HCT116 (cell line): ENCODE measurements around the gene RADX. TPM values are rescaled to one million over a fixed set of nuclear protein-coding genes. Genes with fewer than 3 reads are reported as not detected.

Experiments
- ATAC-seq: fragments of 200-7000 bp; cut with Tn5 transposase; 2 replicates; pipeline ENCODE4 v1.9.1; 2020; ENCODE audit warnings: mild to moderate bottlenecking, moderate library complexity
- BruUV-seq: library from RNA; stranded (reverse); fragments of 400-500 nt; replicated peaks from 2 replicates; lab custom pipeline; 2021; lab: Mats Ljungman, UMichigan
- CTCF ChIA-PET: fragments of 300-600 bp; sonication (Branson Sonifier 250); formaldehyde crosslinking; loops from one replicate; lab custom pipeline; 2021; ENCODE audit warnings: antibody characterized with exemption; lab: Charles Lee
- POLR2A ChIA-PET: fragments of 300-600, 350-600 bp; sonication (Branson Sonifier 250); formaldehyde crosslinking; loops from one replicate; lab custom pipeline; 2021; ENCODE audit warnings: antibody characterized with exemption; lab: Charles Lee
- RAD21 ChIA-PET, 2 experiments: fragments of 300-600 bp; sonication (Branson Sonifier 250); formaldehyde crosslinking; loops; one replicate each; lab custom pipeline; 2023; ENCODE audit warnings: low total read pairs in 2 of 2; ENCODE audit not compliant: uncharacterized antibody in 2 of 2, unreplicated experiment in 2 of 2, low non-redundant PET in 1 of 2; lab: Charles Lee
- DNase-seq: peaks from one replicate; pipeline ENCODE4 v3.0.0-alpha.2; 2010; ENCODE audit warnings: low read depth, low spot score
- H2AFZ ChIP-seq: fragments of 200-600 bp; shearing (Covaris generic), sonication (generic); 2 replicates; pipeline ENCODE4 v1.6.1; 2017; ENCODE audit warnings: low read depth, mixed run types, mixed read lengths, antibody characterized with exemption, low read length; ENCODE audit not compliant: poor library complexity, severe bottlenecking
- H3K27ac ChIP-seq: 2 replicates; pipeline ENCODE4 v1.5.1; 2012; ENCODE audit warnings: low read depth, low read length
- H3K27me3 ChIP-seq: fragments of 200-600 bp; sonication (generic); 2 replicates; pipeline ENCODE4 v1.6.1; 2016; ENCODE audit warnings: mixed run types, low read length, mixed read lengths; ENCODE audit not compliant: insufficient read depth
- H3K36me3 ChIP-seq, 2 experiments: fragments of 200-500 bp in 1 of 2; fragments of 200-600 bp in 1 of 2; sonication (Bioruptor generic) in 1 of 2; sonication (generic) in 1 of 2; 2 replicates each; pipeline versions ENCODE4 v1.5.1 to v1.6.1; 2014 to 2016; ENCODE audit warnings: low read length in 2 of 2, inconsistent platforms in 1 of 2, mixed read lengths in 1 of 2, mixed run types in 1 of 2; ENCODE audit not compliant: insufficient read depth in 2 of 2, control insufficient read depth in 1 of 2
- H3K4me1 ChIP-seq, 2 experiments: fragments of 200-600 bp in 1 of 2; sonication (generic) in 1 of 2; 2 replicates each; pipeline versions ENCODE4 v1.5.1 to v1.6.1; 2012 to 2017; ENCODE audit warnings: low read length in 2 of 2, inconsistent platforms in 1 of 2, mild to moderate bottlenecking in 1 of 2, mixed read lengths in 1 of 2, mixed run types in 1 of 2, moderate library complexity in 1 of 2; ENCODE audit not compliant: insufficient read depth in 2 of 2, control insufficient read depth in 1 of 2
- H3K4me2 ChIP-seq: fragments of 200-600 bp; sonication (generic); 2 replicates; pipeline ENCODE4 v1.6.1; 2017; ENCODE audit warnings: mixed run types, low read length, mixed read lengths
- H3K4me3 ChIP-seq, 2 experiments: fragments of 200-600 bp in 1 of 2; sonication (generic) in 1 of 2; replicated peaks in 1 of 2; 2 replicates each; pipeline ENCODE4 v1.5.1; 2011 to 2016; ENCODE audit warnings: low read length in 2 of 2, control low read depth in 1 of 2, low read depth in 1 of 2, mild to moderate bottlenecking in 1 of 2, mixed read lengths in 1 of 2, mixed run types in 1 of 2
- H3K79me2 ChIP-seq: fragments of 200-600 bp; sonication (generic); 2 replicates; pipeline ENCODE4 v1.6.1; 2017; ENCODE audit warnings: mild to moderate bottlenecking, mixed run types, low read length, moderate library complexity, mixed read lengths; ENCODE audit not compliant: insufficient read depth
- H3K9ac ChIP-seq: fragments of 200-600 bp; sonication (generic); 2 replicates; pipeline ENCODE4 v1.6.1; 2016; ENCODE audit warnings: low read length, mixed read lengths
- H3K9me2 ChIP-seq: fragments of 200-600 bp; sonication (generic), shearing (Covaris generic); 2 replicates; pipeline ENCODE4 v1.6.1; 2017; ENCODE audit warnings: mixed run types, mild to moderate bottlenecking, moderate library complexity; ENCODE audit not compliant: insufficient read depth
- H3K9me3 ChIP-seq, 2 experiments: fragments of 200-500 bp in 1 of 2; fragments of 200-600 bp in 1 of 2; sonication (Bioruptor generic) in 1 of 2; sonication (generic) in 1 of 2; 2 replicates each; pipeline ENCODE4 v1.6.1; 2014 to 2017; ENCODE audit warnings: low read length in 2 of 2, mixed read lengths in 2 of 2, inconsistent platforms in 1 of 2, low read depth in 1 of 2, mild to moderate bottlenecking in 1 of 2, mixed run types in 1 of 2, moderate library complexity in 1 of 2; ENCODE audit not compliant: control insufficient read depth in 1 of 2, insufficient read depth in 1 of 2
- H4K20me1 ChIP-seq: fragments of 200-600 bp; sonication (generic), shearing (Covaris generic); 2 replicates; pipeline ENCODE4 v1.6.1; 2017; ENCODE audit warnings: mixed run types, mild to moderate bottlenecking, moderate library complexity; ENCODE audit not compliant: insufficient read depth
- CTCF ChIP-seq, 3 experiments: fragments of 200-600 bp in 1 of 3; sonication (generic) in 1 of 3; IDR thresholded peaks in 2 of 3; conservative IDR thresholded peaks in 1 of 3; 2 replicates each; pipeline ENCODE4 v1.5.1; 2012 to 2017; ENCODE audit warnings: low read depth in 2 of 3, low read length in 2 of 3, antibody characterized with exemption in 1 of 3, borderline replicate concordance in 1 of 3, control low read depth in 1 of 3, mild to moderate bottlenecking in 1 of 3, mixed read lengths in 1 of 3, mixed run types in 1 of 3, moderate library complexity in 1 of 3; ENCODE audit not compliant: insufficient read depth in 1 of 3
- EGR1 ChIP-seq: IDR thresholded peaks from 2 replicates; pipeline ENCODE4 v1.6.1; 2012; ENCODE audit warnings: low read depth
- ELF1 ChIP-seq: IDR thresholded peaks from 2 replicates; pipeline ENCODE4 v1.6.1; 2012; ENCODE audit warnings: low read depth, borderline replicate concordance
- POLR2A ChIP-seq: IDR thresholded peaks from 2 replicates; pipeline ENCODE4 v1.7.0; 2011; ENCODE audit warnings: borderline replicate concordance; ENCODE audit not compliant: insufficient read depth, insufficient read length; ENCODE audit errors: extremely low read depth
- RAD21 ChIP-seq: IDR thresholded peaks from 2 replicates; pipeline ENCODE4 v1.6.1; 2012; ENCODE audit warnings: low read depth, mild to moderate bottlenecking
- SRF ChIP-seq: IDR thresholded peaks from 2 replicates; pipeline ENCODE4 v1.6.1; 2012; ENCODE audit warnings: low read depth
- YY1 ChIP-seq: IDR thresholded peaks from 2 replicates; pipeline ENCODE4 v1.6.1; 2011; ENCODE audit warnings: low read length, low read depth, moderate library complexity, mild to moderate bottlenecking; ENCODE audit not compliant: insufficient replicate concordance; ENCODE audit errors: extremely low read depth
- intact Hi-C: fragments of 100-400 bp; cut with micrococcal nuclease; formaldehyde crosslinking; loops from 2 replicates; pipeline ENCODE4 v1.10.0; 2022
- total RNA-seq: library from RNA; stranded (reverse); gene quantifications from one replicate; pipeline ENCODE4 v1.2.1, GENCODE V29; 2021; ENCODE audit not compliant: unreplicated experiment
- TF ChIP-seq, protein P1 (sequence below): IDR thresholded peaks from 2 replicates; pipeline ENCODE4 v1.6.1; 2012; ENCODE audit warnings: low read depth
- TF ChIP-seq, protein P2 (sequence below): IDR thresholded peaks from 2 replicates; pipeline ENCODE4 v1.6.1; 2012
- TF ChIP-seq, protein P3 (sequence below): IDR thresholded peaks from 2 replicates; pipeline ENCODE4 v1.6.1; 2011; ENCODE audit warnings: mild to moderate bottlenecking, low read length, moderate library complexity; ENCODE audit not compliant: insufficient replicate concordance; ENCODE audit errors: extremely low read depth

RADX gene
- total RNA-seq, 1 experiment from 2014 or later: 8.0 TPM

DNA sequence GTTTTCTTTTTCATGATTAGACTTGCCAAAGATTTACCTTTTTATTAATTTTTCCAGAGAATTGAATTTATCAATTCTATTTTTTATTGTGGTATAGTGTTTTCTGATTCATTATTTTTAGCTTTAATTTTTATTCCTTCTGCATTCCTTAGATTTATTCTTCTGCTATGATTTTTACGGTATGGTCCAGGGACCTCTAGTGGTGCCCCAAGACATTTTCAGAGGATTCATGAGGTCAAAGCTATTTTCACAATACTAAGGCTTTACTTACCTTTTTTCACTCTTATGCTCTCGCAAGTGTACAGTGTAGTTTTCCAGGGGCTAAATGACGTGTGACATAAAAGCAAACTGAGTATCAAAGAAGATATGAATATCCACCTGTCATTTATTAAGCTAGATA lies 8.0 kb downstream of the RADX start:
- Histone ChIP-seq H3K27ac (no peak overlapping the region), H3K9me2 (no peaks in the 10 kb centered on the region), H3K79me2 (no peaks in the 10 kb centered on the region), H3K36me3 (no peaks in the 10 kb centered on the region), H3K9ac (no peak overlapping the region), H3K4me3 (no peak overlapping the region), H3K27me3 (no peaks in the 10 kb centered on the region), H3K9me3 (no peaks in the 10 kb centered on the region), H2AFZ (no peak overlapping the region), H4K20me1 (no peaks in the 10 kb centered on the region), H3K4me2 (no peak overlapping the region), H3K4me1 (no peaks in the 10 kb centered on the region)
- no TSS peak for BruUV-seq
- CTCF ChIA-PET: interaction anchor here (0.7 to 1.8 kb wide), 8 partner anchors 8 to 171 kb away, joined by 3 to 12 read pairs (median 3); partner anchors contain the start of gene RADX
- RAD21 ChIA-PET: no interaction called here
- ATAC-seq: no peak; the same call in 1 of the 2 replicates
- intact Hi-C loops: loop anchor here (1.0 kb wide), 1 partner anchor 138 kb away; no protein-coding TSS in a partner anchor
- TF ChIP-seq SRF: no peak
- no peak for TF ChIP-seq EGR1
- TF ChIP-seq, protein P1, sequence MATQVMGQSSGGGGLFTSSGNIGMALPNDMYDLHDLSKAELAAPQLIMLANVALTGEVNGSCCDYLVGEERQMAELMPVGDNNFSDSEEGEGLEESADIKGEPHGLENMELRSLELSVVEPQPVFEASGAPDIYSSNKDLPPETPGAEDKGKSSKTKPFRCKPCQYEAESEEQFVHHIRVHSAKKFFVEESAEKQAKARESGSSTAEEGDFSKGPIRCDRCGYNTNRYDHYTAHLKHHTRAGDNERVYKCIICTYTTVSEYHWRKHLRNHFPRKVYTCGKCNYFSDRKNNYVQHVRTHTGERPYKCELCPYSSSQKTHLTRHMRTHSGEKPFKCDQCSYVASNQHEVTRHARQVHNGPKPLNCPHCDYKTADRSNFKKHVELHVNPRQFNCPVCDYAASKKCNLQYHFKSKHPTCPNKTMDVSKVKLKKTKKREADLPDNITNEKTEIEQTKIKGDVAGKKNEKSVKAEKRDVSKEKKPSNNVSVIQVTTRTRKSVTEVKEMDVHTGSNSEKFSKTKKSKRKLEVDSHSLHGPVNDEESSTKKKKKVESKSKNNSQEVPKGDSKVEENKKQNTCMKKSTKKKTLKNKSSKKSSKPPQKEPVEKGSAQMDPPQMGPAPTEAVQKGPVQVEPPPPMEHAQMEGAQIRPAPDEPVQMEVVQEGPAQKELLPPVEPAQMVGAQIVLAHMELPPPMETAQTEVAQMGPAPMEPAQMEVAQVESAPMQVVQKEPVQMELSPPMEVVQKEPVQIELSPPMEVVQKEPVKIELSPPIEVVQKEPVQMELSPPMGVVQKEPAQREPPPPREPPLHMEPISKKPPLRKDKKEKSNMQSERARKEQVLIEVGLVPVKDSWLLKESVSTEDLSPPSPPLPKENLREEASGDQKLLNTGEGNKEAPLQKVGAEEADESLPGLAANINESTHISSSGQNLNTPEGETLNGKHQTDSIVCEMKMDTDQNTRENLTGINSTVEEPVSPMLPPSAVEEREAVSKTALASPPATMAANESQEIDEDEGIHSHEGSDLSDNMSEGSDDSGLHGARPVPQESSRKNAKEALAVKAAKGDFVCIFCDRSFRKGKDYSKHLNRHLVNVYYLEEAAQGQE: no peak
- no peak for TF ChIP-seq YY1
- TF ChIP-seq, protein P2, sequence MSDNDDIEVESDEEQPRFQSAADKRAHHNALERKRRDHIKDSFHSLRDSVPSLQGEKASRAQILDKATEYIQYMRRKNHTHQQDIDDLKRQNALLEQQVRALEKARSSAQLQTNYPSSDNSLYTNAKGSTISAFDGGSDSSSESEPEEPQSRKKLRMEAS: no peak
- TF ChIP-seq, protein P3, sequence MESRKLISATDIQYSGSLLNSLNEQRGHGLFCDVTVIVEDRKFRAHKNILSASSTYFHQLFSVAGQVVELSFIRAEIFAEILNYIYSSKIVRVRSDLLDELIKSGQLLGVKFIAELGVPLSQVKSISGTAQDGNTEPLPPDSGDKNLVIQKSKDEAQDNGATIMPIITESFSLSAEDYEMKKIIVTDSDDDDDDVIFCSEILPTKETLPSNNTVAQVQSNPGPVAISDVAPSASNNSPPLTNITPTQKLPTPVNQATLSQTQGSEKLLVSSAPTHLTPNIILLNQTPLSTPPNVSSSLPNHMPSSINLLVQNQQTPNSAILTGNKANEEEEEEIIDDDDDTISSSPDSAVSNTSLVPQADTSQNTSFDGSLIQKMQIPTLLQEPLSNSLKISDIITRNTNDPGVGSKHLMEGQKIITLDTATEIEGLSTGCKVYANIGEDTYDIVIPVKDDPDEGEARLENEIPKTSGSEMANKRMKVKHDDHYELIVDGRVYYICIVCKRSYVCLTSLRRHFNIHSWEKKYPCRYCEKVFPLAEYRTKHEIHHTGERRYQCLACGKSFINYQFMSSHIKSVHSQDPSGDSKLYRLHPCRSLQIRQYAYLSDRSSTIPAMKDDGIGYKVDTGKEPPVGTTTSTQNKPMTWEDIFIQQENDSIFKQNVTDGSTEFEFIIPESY: no peak
- no peak for TF ChIP-seq ELF1
- peak; percentile 18 to 57 (median 45); a peak in 4 of 6 replicates for TF ChIP-seq CTCF (IDR thresholded peaks at IDR 0.05 in 2 of 3, conservative IDR thresholded peaks at IDR 0.05 in 1 of 3; ENCODE audit: borderline replicate concordance in 1 of 3, insufficient read depth in 1 of 3, low read depth in 2 of 3, low read length in 2 of 3)
- TF ChIP-seq POLR2A: no peak
- TF ChIP-seq RAD21: peak; percentile 54
- DNase-seq: no peak
- POLR2A ChIA-PET: no interaction called here
